Measurements from ENCODE around the gene GARIN5B. TPM values are rescaled to one million over a fixed set of nuclear protein-coding genes. Genes with fewer than 3 reads are reported as not detected.

Gene GARIN5B
- total RNA-seq, 1 experiment from 2014 or later, result not detected

- no peak for ATAC-seq
- POLR2A ChIA-PET, result interaction anchor here (1.0 to 1.8 kb wide), 4 partner anchors 7 to 41 kb away, joined by 4 to 6 read pairs (median 6); partner anchors contain the start of gene TMEM238
- no peak for DNase-seq (ENCODE audit: low spot score)
- TF ChIP-seq MYBL2 (CRISPR knock-in tag; IDR thresholded peaks at IDR 0.05) (no peak), NR1H2 (CRISPR knock-in tag; IDR thresholded peaks at IDR 0.05) (no peak), OVOL2 (CRISPR knock-in tag; IDR thresholded peaks at IDR 0.05; ENCODE audit: borderline replicate concordance) (no peak), ZNF671 (CRISPR knock-in tag; IDR thresholded peaks at IDR 0.05) (no peak), ZNF281 (CRISPR knock-in tag; IDR thresholded peaks at IDR 0.05) (0 out of 2 replicates have a peak, but pooled peaks have one; percentile 20), SMAD3 (CRISPR knock-in tag; IDR thresholded peaks at IDR 0.05; ENCODE audit: borderline replicate concordance) (no peak), NFYB (CRISPR knock-in tag; conservative IDR thresholded peaks at IDR 0.05; ENCODE audit: low read depth) (no peak), EMX1 (CRISPR knock-in tag; IDR thresholded peaks at IDR 0.05) (no peak), E2F5 (CRISPR knock-in tag; IDR thresholded peaks at IDR 0.05) (no peak), ZBTB43 (CRISPR knock-in tag; IDR thresholded peaks at IDR 0.05) (0 out of 2 replicates have a peak, but pooled peaks have one; percentile 32), ZBTB21 (CRISPR knock-in tag; IDR thresholded peaks at IDR 0.05; ENCODE audit: borderline replicate concordance) (no peak), KAT7 (CRISPR knock-in tag; IDR thresholded peaks at IDR 0.05; ENCODE audit: borderline replicate concordance) (no peak), FOXK1 (CRISPR knock-in tag; IDR thresholded peaks at IDR 0.05) (no peak), ZMAT4 (CRISPR knock-in tag; IDR thresholded peaks at IDR 0.05) (no peak), E2F4 (CRISPR knock-in tag; IDR thresholded peaks at IDR 0.05; ENCODE audit: borderline replicate concordance, low read depth) (no peak), FOXP1 (CRISPR knock-in tag; IDR thresholded peaks at IDR 0.05; ENCODE audit: borderline replicate concordance) (no peak), CREB1 (CRISPR knock-in tag; IDR thresholded peaks at IDR 0.05) (no peak), HMGA2 (CRISPR knock-in tag; IDR thresholded peaks at IDR 0.05) (no peak), ARID4B (CRISPR knock-in tag; IDR thresholded peaks at IDR 0.05; ENCODE audit: borderline replicate concordance) (0 out of 2 replicates have a peak, but pooled peaks have one; percentile 50)
- TF ChIP-seq, protein P1, sequence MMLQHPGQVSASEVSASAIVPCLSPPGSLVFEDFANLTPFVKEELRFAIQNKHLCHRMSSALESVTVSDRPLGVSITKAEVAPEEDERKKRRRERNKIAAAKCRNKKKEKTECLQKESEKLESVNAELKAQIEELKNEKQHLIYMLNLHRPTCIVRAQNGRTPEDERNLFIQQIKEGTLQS (CRISPR knock-in tag; conservative IDR thresholded peaks at IDR 0.05), result no peak
- TF ChIP-seq, protein P2, sequence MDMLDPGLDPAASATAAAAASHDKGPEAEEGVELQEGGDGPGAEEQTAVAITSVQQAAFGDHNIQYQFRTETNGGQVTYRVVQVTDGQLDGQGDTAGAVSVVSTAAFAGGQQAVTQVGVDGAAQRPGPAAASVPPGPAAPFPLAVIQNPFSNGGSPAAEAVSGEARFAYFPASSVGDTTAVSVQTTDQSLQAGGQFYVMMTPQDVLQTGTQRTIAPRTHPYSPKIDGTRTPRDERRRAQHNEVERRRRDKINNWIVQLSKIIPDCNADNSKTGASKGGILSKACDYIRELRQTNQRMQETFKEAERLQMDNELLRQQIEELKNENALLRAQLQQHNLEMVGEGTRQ (CRISPR knock-in tag; IDR thresholded peaks at IDR 0.05), result no peak
- TF ChIP-seq, protein P3, sequence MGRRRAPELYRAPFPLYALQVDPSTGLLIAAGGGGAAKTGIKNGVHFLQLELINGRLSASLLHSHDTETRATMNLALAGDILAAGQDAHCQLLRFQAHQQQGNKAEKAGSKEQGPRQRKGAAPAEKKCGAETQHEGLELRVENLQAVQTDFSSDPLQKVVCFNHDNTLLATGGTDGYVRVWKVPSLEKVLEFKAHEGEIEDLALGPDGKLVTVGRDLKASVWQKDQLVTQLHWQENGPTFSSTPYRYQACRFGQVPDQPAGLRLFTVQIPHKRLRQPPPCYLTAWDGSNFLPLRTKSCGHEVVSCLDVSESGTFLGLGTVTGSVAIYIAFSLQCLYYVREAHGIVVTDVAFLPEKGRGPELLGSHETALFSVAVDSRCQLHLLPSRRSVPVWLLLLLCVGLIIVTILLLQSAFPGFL (CRISPR knock-in tag; IDR thresholded peaks at IDR 0.05; ENCODE audit: borderline replicate concordance), result no peak
These were observed 21.2 kb downstream of the GARIN5B start for GRCh38 chr19:55341595-55342531.

More at GRCh38 chr19:55341595-55342531, 21.2 kb downstream of the GARIN5B start:
- peak overlapping the region; percentile 90 for H3K27ac Mint-ChIP-seq
- H3K36me3 Mint-ChIP-seq, result peaks cover 28% of the 10 kb centered on the region
- CTCF ChIA-PET, result interaction anchor here (0.5 to 2.2 kb wide), 9 partner anchors 15 to 311 kb away, joined by 3 to 10 read pairs (median 5); partner anchors contain the start of genes DNAAF3, IL11 and TMEM238
- H3K9me3 Mint-ChIP-seq, result no peaks in the 10 kb centered on the region
- H3K4me3 Mint-ChIP-seq, result peak overlapping the region; percentile 57
- peaks cover 23% of the 10 kb centered on the region for H3K4me1 Mint-ChIP-seq
- H3K27me3 Mint-ChIP-seq (ENCODE audit: low read depth), result peaks cover 10% of the 10 kb centered on the region

All from WTC11 (cell line).